ENCODE measurements around the gene F3.

F3 gene

GRCh38 chr1:94552071-94552586 is 10.6 kb upstream of the F3 start:
- DNase-seq (ENCODE audit: low read depth) = no peak

GRCh38 chr1:94551449-94551848 is 9.9 kb upstream of the F3 start:
- DNase-seq (ENCODE audit: low read depth) = no peak

DNA sequence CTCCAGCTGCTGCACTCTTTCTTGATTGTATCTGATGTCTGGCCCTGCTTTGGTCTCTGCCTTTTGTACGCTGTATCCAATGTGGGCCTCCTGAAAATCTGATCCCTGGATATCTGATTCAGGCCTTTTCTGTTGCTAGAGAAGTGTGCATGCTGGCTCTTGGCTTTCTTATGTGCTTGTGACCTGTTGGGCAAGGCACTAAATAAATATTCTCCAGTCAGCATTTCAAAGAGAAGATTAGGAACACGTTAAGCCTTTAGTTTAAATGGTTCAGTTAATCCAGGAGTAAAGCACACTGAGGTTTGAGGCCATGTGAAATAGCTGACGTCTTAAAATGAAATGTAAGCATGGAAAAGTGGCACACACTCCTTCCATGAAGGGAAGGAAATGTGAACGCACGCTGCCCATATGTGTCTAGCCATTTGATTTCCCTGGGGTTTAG is 9.3 kb upstream of the F3 start:
- no peak for DNase-seq (ENCODE audit: low read depth)

- no peak for DNase-seq (ENCODE audit: low read depth)
Measured at GRCh38 chr1:94550396-94550795, 8.8 kb upstream of the F3 start.

- no peak for DNase-seq (ENCODE audit: low read depth)
Measured at GRCh38 chr1:94549706-94550105, 8.1 kb upstream of the F3 start.

DNA sequence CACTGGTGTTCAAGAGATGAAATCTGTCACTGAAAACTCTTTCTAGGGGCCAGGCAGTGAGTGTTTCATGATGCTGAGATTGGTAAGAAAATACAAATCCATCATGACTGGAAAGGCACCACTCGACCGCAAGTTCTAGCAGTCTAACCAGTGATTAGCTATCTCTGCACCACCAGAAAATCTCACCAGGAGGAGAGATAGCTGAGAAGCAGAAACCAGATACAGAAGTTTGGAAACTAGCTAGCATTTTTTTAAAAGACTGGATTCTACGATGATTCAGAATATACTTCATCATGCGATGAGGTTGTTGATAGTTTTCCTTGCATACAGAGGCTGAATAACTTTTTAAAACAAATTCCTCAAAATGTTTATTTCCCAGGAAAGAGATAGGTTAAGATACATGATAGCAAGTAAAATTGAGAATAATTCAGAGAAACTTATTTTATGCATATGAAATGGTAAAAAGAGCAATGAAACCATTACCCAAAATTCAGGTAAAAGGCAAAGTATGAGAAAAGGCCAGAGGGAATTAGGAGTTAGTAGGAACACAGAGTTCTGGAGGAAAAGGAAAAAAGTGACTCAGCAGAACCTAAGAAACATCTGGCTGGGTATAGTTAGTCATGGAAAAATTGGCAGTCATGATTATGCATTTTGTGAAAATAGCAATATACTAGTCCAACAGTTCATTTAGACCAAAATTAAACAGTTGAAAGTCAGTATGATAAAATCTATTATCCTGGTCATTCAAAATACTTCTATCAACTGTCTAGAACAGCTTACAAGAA is 3.3 kb upstream of the F3 start:
- no peak for DNase-seq (ENCODE audit: low read depth)

DNA sequence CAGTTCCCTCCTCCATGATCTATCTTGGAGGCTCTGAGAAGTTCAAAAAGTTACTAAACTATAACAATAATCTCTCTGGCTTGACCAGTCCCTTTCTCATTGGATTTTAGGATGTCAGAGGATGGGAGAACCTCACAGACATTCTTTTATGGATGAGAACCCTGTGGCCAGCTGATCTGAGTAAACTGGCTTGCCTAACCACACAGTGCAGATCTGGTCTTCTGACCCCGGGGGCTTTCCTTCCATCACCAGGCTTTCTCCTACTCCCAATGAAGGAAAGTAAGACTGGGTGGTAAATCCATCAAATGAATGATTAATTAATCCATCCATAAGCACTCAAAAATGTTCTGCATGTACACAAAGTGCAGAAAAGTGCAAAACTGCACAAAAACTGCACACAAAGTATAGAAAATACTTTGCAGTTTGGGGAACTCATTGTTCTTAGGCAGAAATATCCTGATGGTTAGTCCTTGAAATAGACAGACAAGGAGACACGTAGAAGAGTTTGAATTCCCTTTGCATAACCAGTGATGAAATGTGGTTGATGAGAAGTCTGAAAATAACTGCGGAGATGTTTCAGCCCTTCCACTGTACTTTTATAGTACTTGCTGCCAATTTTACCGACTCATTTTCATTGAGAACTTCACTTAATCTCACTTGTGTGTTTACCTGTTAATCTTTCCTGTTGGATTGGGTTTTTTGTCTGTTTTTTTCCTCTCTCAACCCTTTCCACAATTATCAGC is 2.5 kb upstream of the F3 start:
- DNase-seq (ENCODE audit: low read depth) = no peak

GRCh38 chr1:94543001-94543400 is 1.4 kb upstream of the F3 start:
- no peak for DNase-seq (ENCODE audit: low read depth)

DNA sequence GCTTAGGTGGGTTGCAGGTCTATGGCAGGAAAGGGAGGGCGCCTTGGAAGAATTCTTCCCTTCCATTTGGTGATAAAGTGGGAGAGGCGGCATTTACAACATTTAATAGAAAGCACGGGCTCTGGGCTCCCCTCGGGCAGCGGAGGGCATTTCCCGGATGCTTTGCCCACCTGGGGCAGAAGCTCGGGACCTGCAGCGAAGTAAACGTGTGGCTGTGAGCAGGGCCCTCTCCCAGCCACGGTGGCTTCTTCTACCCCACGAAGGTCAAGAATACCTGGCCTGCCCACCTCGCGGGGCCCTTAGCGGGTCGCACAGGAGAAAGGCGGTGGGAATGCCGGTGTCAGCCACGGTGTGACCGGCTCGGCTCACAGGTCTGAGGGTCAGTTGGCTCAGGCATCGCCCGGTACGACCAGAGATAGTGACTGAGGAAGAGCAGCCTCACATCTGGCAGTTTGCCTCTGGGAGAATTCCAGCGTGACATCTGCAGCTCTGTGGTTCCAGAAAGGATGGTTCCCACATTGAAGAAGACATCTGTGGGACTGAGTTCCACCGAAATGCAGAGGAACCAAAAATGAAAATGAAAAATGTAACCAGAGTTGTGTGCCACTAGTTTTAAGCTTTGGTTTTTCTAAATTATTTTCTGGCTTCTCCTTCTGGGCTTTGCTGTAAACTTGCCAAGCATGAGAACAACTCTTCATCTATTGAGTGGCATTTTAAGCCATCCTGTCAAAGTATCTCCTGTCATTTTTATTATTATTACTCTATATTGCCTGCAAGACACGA is 720 bp upstream of the F3 start:
- DNase-seq (ENCODE audit: low read depth) = no peak

DNA sequence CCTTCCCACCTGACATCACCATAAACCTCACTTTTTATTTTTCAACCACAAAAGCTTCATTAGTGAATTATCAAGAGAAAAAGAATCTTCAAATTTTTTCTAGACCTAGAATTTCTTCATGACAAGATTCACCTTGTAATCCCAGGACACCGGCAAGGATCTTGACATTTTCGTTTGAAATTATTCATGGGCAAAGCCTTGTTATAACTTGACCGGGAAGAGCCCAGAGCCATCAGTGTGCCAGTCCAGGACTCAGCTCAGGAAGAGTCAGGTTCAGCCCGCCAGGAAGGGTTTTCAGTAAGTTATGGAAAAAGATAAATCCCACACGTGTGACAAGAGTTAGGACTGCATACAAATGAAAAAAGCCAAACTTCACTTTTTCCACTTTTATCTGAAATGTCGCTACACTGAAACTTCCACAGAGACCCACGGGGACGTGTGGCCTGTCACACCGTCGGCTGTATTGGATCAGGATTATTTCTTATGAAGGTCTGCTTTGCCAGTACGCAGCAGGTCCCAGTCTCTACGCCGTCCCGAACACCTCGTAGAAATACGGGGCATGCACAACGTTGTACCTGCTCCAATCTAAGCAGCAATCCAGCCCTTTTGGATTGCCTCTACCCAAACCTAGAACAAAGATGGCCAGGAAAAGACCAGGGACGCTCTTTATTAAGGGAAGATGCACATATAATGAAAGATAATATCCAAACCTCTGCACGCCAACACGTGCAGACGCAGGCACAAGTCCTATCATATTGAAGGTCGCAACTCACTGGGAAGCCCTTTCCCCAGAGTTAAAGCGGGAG is 916 bp downstream of the F3 start:
- DNase-seq (ENCODE audit: low read depth) = no peak

DNA sequence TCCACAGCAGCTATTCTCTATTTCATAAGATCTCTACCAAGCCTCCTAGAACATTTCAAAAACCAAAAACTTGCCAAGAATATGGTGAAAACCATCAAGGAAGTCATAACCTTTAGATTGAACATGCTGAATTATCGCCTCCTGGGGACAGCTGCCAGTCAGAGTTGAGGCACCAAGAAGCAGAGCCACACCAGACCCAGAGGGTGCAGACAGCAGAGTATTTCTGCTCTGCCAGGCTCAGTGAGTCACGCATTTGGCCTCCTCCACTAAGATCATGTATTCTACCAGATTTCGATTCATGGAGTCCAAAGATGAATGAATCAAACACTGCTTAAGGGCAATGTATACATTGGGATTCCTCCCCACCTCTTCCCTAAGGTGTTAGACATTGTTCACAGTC is 2.1 kb downstream of the F3 start:
- no peak for DNase-seq (ENCODE audit: low read depth)

- DNase-seq (ENCODE audit: low read depth) = no peak
Measured at GRCh38 chr1:94538243-94538827, 3.2 kb downstream of the F3 start.

- DNase-seq (ENCODE audit: low read depth) = no peak
Measured at GRCh38 chr1:94537254-94537653, 4.3 kb downstream of the F3 start.

DNA sequence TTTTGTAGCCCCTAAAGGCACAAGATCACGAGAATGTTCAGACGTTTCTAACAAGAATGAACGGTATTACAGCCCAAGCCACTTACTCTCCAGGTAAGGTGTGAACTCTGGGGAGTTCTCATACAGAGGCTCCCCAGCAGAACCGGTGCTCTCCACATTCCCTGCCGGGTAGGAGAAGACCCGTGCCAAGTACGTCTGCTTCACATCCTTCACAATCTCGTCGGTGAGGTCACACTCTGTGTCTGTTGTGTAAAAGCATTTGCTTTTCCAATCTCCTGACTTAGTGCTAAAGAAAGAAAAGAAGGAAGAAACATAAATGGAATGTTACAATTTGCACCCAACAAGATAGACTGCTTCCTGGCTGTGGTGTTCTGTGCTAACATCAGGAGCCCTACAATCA is 5.7 kb downstream of the F3 start:
- no peak for DNase-seq (ENCODE audit: low read depth)

DNA sequence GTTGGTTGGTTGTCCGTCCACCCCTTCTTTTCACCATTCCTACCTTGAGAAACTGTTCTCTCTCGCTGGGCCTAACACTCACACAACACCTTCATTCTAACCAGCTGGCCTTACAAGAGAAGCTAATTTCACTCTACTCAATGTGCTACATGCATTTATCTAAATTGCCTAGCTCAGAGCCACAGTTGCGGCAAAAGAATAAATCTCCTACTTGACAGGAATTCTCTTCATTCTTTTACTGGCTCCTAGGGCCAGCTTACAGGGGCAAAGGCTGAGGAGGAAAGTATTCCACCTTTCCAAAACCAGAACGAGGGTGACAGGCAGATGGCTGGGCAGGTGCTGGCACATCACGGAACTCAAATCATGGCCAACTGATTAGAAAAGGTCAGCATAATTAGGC is 6.5 kb downstream of the F3 start:
- no peak for DNase-seq (ENCODE audit: low read depth)

- DNase-seq (ENCODE audit: low read depth) = no peak
Measured at GRCh38 chr1:94532077-94532476, 9.5 kb downstream of the F3 start.

GRCh38 chr1:94531664-94532063 is 9.9 kb downstream of the F3 start:
- no peak for DNase-seq (ENCODE audit: low read depth)

- no peak for DNase-seq (ENCODE audit: low read depth)
Measured at GRCh38 chr1:94530373-94530878, 11.1 kb downstream of the F3 start.

DNA sequence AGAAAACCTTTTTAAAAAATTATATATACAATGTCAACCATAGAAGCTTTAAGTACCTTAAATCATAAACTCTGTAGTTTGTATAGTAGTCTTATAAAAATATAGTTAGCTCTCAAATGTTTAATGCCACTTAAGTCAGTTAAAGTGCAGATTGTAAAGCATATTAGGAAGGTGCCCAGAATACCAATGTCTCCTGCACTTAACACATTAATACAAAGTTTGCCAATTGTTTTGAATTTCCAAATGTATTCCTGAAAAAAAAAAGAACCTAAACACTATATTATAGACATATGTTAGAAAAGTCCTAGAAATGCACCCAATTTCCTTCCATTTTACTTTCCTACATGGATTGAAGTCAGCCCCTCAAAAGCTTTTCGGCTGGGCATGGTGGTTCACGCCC is 12.1 kb downstream of the F3 start:
- no peak for DNase-seq (ENCODE audit: low read depth)

- DNase-seq (ENCODE audit: low read depth) = no peak
Measured at GRCh38 chr1:94528826-94529225, 12.7 kb downstream of the F3 start.

- no peak for DNase-seq (ENCODE audit: low read depth)
Measured at GRCh38 chr1:94528299-94528698, 13.3 kb downstream of the F3 start.
